Mammary epithelial cell (primary cell): ENCODE data around the gene SLC7A14.

ENCODE experiments used
- CTCF ChIP-seq, 2 donors: IDR thresholded peaks in 1 of 2; conservative IDR thresholded peaks in 1 of 2; 2 replicates each; pipeline ENCODE4 v1.5.1; 2011 to 2012; ENCODE audit warnings: inconsistent platforms in 2 of 2, low read length in 2 of 2, mild to moderate bottlenecking in 2 of 2, control low read depth in 1 of 2, low read depth in 1 of 2; ENCODE audit not compliant: insufficient read depth in 1 of 2; ENCODE audit errors: extremely low read depth in 1 of 2
- EZH2 ChIP-seq: IDR thresholded peaks from 2 replicates; pipeline ENCODE4 v1.6.1; 2012; ENCODE audit warnings: low read length, inconsistent platforms, borderline replicate concordance

GRCh38 chr3:170589113-170589512 lies 3.2 kb upstream of the SLC7A14 start:
- TF ChIP-seq CTCF (conservative IDR thresholded peaks at IDR 0.05 in 1 of 2, IDR thresholded peaks at IDR 0.05 in 1 of 2; ENCODE audit: extremely low read depth in 1 of 2, insufficient read depth in 1 of 2, low read depth in 1 of 2, low read length in 2 of 2) (no peak), EZH2 (no peak)
